SU-DHL-6 (cell line): ENCODE results near the gene NUP155.
"Not testable (repeated sequence)": the region's sequence is repeated elsewhere in the genome, so short reads cannot be mapped to it uniquely, and the experiment has no call there.

Source experiments
- EZH2phosphoT487 ChIP-seq: fragments of 200-600 bp; sonication (generic), shearing (Covaris generic); conservative IDR thresholded peaks from 2 replicates; pipeline ENCODE4 v1.6.1; 2018; ENCODE audit warnings: mild to moderate bottlenecking, antibody characterized with exemption, low read length, moderate library complexity, mixed read lengths
- TF ChIP-seq, protein P1 (sequence below): fragments of 200-600 bp; sonication (generic); IDR thresholded peaks from one replicate; pipeline ENCODE4 v1.5.1; 2017; ENCODE audit warnings: antibody characterized with exemption, mild to moderate bottlenecking, low read length, moderate library complexity; ENCODE audit not compliant: insufficient read depth, poor library complexity, severe bottlenecking

- TF ChIP-seq, protein P1, sequence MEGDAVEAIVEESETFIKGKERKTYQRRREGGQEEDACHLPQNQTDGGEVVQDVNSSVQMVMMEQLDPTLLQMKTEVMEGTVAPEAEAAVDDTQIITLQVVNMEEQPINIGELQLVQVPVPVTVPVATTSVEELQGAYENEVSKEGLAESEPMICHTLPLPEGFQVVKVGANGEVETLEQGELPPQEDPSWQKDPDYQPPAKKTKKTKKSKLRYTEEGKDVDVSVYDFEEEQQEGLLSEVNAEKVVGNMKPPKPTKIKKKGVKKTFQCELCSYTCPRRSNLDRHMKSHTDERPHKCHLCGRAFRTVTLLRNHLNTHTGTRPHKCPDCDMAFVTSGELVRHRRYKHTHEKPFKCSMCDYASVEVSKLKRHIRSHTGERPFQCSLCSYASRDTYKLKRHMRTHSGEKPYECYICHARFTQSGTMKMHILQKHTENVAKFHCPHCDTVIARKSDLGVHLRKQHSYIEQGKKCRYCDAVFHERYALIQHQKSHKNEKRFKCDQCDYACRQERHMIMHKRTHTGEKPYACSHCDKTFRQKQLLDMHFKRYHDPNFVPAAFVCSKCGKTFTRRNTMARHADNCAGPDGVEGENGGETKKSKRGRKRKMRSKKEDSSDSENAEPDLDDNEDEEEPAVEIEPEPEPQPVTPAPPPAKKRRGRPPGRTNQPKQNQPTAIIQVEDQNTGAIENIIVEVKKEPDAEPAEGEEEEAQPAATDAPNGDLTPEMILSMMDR = not testable (repeated sequence)
- TF ChIP-seq EZH2phosphoT487 = not testable (repeated sequence)
Observed at GRCh38 chr5:37268100-37268499, 102.8 kb downstream of the NUP155 start.
